HG03045 (cell line): Measurements from ENCODE around the gene P3H2.

Experiments used
- ATAC-seq: cut with Tn5 transposase; IDR thresholded peaks from one replicate; pipeline ENCODE4 v1.9.1; 2021; ENCODE audit warnings: mild to moderate bottlenecking, moderate library complexity; ENCODE audit not compliant: unreplicated experiment

P3H2 gene

DNA sequence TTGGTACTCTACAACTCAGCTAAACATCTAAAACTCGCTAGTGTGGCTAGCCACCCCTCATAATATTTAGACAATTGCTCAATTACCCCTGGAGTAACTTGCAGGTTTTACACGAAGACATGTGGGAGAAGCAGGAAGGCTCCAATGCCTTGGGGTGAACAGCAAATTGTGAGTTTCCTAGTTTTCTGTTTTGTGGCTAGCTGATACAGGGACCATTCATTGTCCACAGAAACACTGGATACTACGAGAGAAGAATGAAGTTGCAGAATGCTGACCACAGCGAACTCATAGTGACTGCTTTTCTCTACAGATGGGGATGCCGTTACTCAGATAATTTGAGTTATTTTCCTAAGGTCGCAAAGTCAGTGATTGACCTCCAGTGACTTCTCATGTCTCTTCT lies 212.9 kb downstream of the P3H2 start:
- ATAC-seq, result no peak
